Activated B cell treated with CpG ODN at 0.5 μM for 24 hours (primary cell): ENCODE measurements around the gene LRRC74A. TPM values are rescaled to one million over a fixed set of nuclear protein-coding genes. Genes with fewer than 3 reads are reported as not detected.

Source experiments
- ATAC-seq: fragments of 200-7000 bp; cut with Tn5 transposase; one replicate; pipeline ENCODE4 v1.10.0; 2021; ENCODE audit warnings: low read depth, mild to moderate bottlenecking, moderate library complexity
- CTCF ChIA-PET: fragments of 350-600 bp; sonication (Branson Sonifier 250); formaldehyde crosslinking; loops from one replicate; lab custom pipeline; 2021; ENCODE audit warnings: antibody characterized with exemption; lab: Charles Lee
- POLR2A ChIA-PET: fragments of 350-600 bp; sonication (Branson Sonifier 250); formaldehyde crosslinking; loops from one replicate; lab custom pipeline; 2021; ENCODE audit warnings: antibody characterized with exemption; lab: Charles Lee
- DNase-seq: peaks from one replicate; pipeline ENCODE4 v3.0.0; 2022
- H3K27ac Mint-ChIP-seq: one replicate; pipeline ENCODE4 v1.8.0; 2020; ENCODE audit warnings: mixed read lengths
- H3K27me3 Mint-ChIP-seq: one replicate; pipeline ENCODE4 v1.8.0; 2021; ENCODE audit warnings: mixed read lengths
- H3K36me3 Mint-ChIP-seq: one replicate; pipeline ENCODE4 v1.8.0; 2021; ENCODE audit warnings: low read depth, mixed read lengths
- H3K4me1 Mint-ChIP-seq: one replicate; pipeline ENCODE4 v1.8.0; 2021; ENCODE audit warnings: mixed read lengths
- H3K4me3 Mint-ChIP-seq: one replicate; pipeline ENCODE4 v1.8.0; 2020; ENCODE audit warnings: mild to moderate bottlenecking, mixed read lengths
- H3K9me3 Mint-ChIP-seq: one replicate; pipeline ENCODE4 v1.8.0; 2020; ENCODE audit warnings: mixed read lengths
- CTCF ChIP-seq: fragments of 200-600 bp; IDR thresholded peaks from one replicate; pipeline ENCODE4 v1.8.0; 2022; ENCODE audit warnings: antibody characterized with exemption, mild to moderate bottlenecking
- intact Hi-C: fragments of 100-400 bp; cut with micrococcal nuclease; formaldehyde crosslinking; loops from one replicate; pipeline ENCODE4 v1.15.1; 2024
- total RNA-seq: library from RNA; stranded (reverse); gene quantifications from 2 replicates; pipeline ENCODE4 v1.2.3, GENCODE V29; 2022

LRRC74A gene
- total RNA-seq, 1 donor from 2014 or later = not detected

GRCh38 chr14:76866456-76866855 is 40.2 kb downstream of the LRRC74A start:
- no peak overlapping the region for H3K27ac Mint-ChIP-seq
- POLR2A ChIA-PET = interaction anchor here (0.7 kb wide), 1 partner anchor 209 kb away, joined by 4 read pairs; no protein-coding TSS in a partner anchor
- no peak for DNase-seq

GRCh38 chr14:76867516-76868453 is 41.6 kb downstream of the LRRC74A start:
- DNase-seq (peak; percentile 34), ATAC-seq (peak; percentile 93)
- no peak for TF ChIP-seq CTCF
- CTCF ChIA-PET = interaction anchor here (10.7 kb wide), 1 partner anchor 202 kb away, joined by 233 read pairs; no protein-coding TSS in a partner anchor
- Mint-ChIP-seq H3K27ac (no peak overlapping the region), H3K4me1 (peaks cover 18% of the 10 kb centered on the region), H3K36me3 (no peaks in the 10 kb centered on the region), H3K9me3 (no peaks in the 10 kb centered on the region), H3K4me3 (no peak overlapping the region), H3K27me3 (peaks cover 13% of the 10 kb centered on the region)
- POLR2A ChIA-PET = no interaction called here
- intact Hi-C loops = loop anchor here (2.0 kb wide), 1 partner anchor 157 kb away; no protein-coding TSS in a partner anchor

More at GRCh38 chr14:76866456-76866855, 40.2 kb downstream of the LRRC74A start:
- intact Hi-C loops = loop anchor here (2.0 kb wide), 1 partner anchor 156 kb away; no protein-coding TSS in a partner anchor
- Mint-ChIP-seq H3K9me3 (no peaks in the 10 kb centered on the region), H3K4me3 (no peak overlapping the region), H3K4me1 (peaks cover 18% of the 10 kb centered on the region), H3K36me3 (no peaks in the 10 kb centered on the region), H3K27me3 (peaks cover 17% of the 10 kb centered on the region)
- no peak for ATAC-seq
- no peak for TF ChIP-seq CTCF
- CTCF ChIA-PET = interaction anchor here (1.1 kb wide), 1 partner anchor 204 kb away, joined by 3 read pairs; no protein-coding TSS in a partner anchor

- H3K4me1 Mint-ChIP-seq = peaks cover 18% of the 10 kb centered on the region
- H3K4me3 Mint-ChIP-seq = no peak overlapping the region
- ChIA-PET POLR2A (no interaction called here), CTCF (interaction anchor here (10.7 kb wide), 1 partner anchor 201 kb away, joined by 233 read pairs; no protein-coding TSS in a partner anchor)
- intact Hi-C loops = no loop called here
- peaks cover 11% of the 10 kb centered on the region for H3K27me3 Mint-ChIP-seq
- no peak for DNase-seq
- ATAC-seq = no peak
- H3K36me3 Mint-ChIP-seq = no peaks in the 10 kb centered on the region
- TF ChIP-seq CTCF = no peak
- no peak overlapping the region for H3K27ac Mint-ChIP-seq
- no peaks in the 10 kb centered on the region for H3K9me3 Mint-ChIP-seq
Observed at GRCh38 chr14:76868454-76869170, 42.4 kb downstream of the LRRC74A start.

- H3K4me1 Mint-ChIP-seq = peaks cover 8% of the 10 kb centered on the region
- H3K9me3 Mint-ChIP-seq = no peaks in the 10 kb centered on the region
- DNase-seq (no peak), ATAC-seq (no peak)
- H3K27ac Mint-ChIP-seq = no peak overlapping the region
- TF ChIP-seq CTCF = no peak
- H3K36me3 Mint-ChIP-seq = no peaks in the 10 kb centered on the region
- H3K4me3 Mint-ChIP-seq = no peak overlapping the region
- POLR2A ChIA-PET = no interaction called here
- CTCF ChIA-PET = interaction anchor here (0.8 to 10.7 kb wide), 5 partner anchors 43 to 254 kb away, joined by 3 to 233 read pairs (median 5); no protein-coding TSS in a partner anchor
- intact Hi-C loops = no loop called here
- H3K27me3 Mint-ChIP-seq = peaks cover 11% of the 10 kb centered on the region
Observed at GRCh38 chr14:76870166-76870565, 44.0 kb downstream of the LRRC74A start.
